ENCODE measurements around the gene RHBDD1. TPM values are rescaled to one million over a fixed set of nuclear protein-coding genes. Genes with fewer than 3 reads are reported as not detected.

RHBDD1 gene
- total RNA-seq, 2 donors from 2014 or later: 41.5 to 42.0 TPM

DNA sequence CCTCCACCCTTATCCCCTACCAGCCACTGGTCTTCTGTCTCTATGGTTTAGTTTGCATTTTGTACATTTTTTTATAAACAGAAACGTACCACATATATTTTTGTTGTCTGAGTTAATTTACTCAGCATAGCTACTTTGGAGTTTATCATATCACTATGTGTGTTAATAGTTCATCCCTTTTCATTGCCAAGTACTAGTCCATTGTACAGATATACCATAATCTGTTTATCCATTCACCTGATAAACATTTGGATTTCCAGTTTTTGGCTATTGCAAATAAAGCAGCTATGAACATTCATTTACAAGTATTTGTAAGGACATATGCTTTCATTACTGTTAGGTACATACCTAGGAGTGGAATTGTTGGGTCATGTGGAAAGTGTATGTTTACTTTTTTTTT is 123.6 kb downstream of the RHBDD1 start:
- H3K4me3 Mint-ChIP-seq: no peak overlapping the region
- no peak for DNase-seq
- no peaks in the 10 kb centered on the region for H3K27me3 Mint-ChIP-seq
- ATAC-seq: no peak
- no peak overlapping the region for H3K27ac Mint-ChIP-seq
- no peaks in the 10 kb centered on the region for H3K36me3 Mint-ChIP-seq (ENCODE audit: low read depth)
- no peaks in the 10 kb centered on the region for H3K4me1 Mint-ChIP-seq
- no peaks in the 10 kb centered on the region for H3K9me3 ChIP-seq (ENCODE audit: control insufficient read depth, low read length, poor library complexity, severe bottlenecking)

DNA sequence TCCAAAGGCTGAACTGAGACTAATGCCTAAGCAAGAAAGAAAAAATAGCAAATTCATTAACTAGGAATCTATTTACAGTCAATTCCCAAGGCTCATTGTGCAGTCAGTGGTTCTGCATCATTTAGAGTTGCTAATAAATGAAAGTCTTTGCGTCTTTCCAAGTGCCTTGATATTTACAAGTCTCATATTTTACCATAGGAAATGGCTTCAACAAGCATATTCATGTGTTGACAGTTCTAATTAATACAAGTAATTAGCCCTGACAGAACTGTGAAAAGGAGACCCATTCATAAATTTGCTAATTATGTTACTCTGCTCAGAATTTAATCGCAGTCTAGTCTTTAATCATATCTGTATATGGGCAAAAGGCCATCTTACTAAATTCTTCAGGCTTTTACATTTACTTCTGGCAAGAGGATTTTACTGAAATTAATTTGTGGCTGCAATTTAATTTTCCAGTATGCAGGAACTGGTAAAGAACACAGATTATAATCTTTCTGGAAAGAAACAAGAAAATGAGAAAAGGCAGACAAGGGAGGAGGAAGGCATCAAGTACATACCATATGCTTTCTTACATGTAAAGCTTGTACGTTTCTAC is 126.4 kb downstream of the RHBDD1 start:
- no peaks in the 10 kb centered on the region for H3K9me3 ChIP-seq (ENCODE audit: control insufficient read depth, low read length, poor library complexity, severe bottlenecking)
- H3K4me1 Mint-ChIP-seq: no peaks in the 10 kb centered on the region
- ATAC-seq: no peak
- H3K27ac Mint-ChIP-seq: no peak overlapping the region
- H3K4me3 Mint-ChIP-seq: no peak overlapping the region
- no peaks in the 10 kb centered on the region for H3K36me3 Mint-ChIP-seq (ENCODE audit: low read depth)
- H3K27me3 Mint-ChIP-seq: no peaks in the 10 kb centered on the region
- no peak for DNase-seq

- no peak for ATAC-seq
- no peaks in the 10 kb centered on the region for H3K9me3 ChIP-seq (ENCODE audit: control insufficient read depth, low read length, poor library complexity, severe bottlenecking)
- Mint-ChIP-seq H3K36me3 (ENCODE audit: low read depth) (no peaks in the 10 kb centered on the region), H3K4me1 (no peaks in the 10 kb centered on the region), H3K27me3 (no peaks in the 10 kb centered on the region), H3K4me3 (no peak overlapping the region), H3K27ac (no peak overlapping the region)
- no peak for DNase-seq
Measured at GRCh38 chr2:226963528-226963927, 127.7 kb downstream of the RHBDD1 start.

DNA sequence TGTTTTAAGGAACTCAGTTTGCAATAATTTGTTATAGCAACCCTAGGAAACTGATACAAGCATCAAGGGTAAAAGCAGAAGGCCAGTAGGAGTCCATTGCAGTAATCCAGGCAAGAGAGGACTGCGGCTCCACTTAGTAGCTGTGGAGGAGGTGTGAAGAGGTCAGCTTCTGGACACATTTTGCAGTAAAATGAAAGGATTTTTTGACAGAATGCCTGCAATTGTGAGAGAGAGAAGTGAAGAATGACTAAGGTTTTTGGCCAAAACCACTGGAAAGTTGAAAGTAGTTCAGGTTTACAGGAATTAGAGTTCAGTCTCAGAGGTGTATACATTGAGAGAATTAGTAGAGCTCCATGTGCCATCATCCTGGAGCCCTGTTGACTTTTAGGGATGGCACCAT is 129.5 kb downstream of the RHBDD1 start:
- H3K36me3 Mint-ChIP-seq (ENCODE audit: low read depth): no peaks in the 10 kb centered on the region
- H3K27ac Mint-ChIP-seq: no peak overlapping the region
- no peak for ATAC-seq
- H3K4me3 Mint-ChIP-seq: no peak overlapping the region
- no peaks in the 10 kb centered on the region for H3K9me3 ChIP-seq (ENCODE audit: control insufficient read depth, low read length, poor library complexity, severe bottlenecking)
- DNase-seq: no peak
- no peaks in the 10 kb centered on the region for H3K27me3 Mint-ChIP-seq
- H3K4me1 Mint-ChIP-seq: peaks cover 2% of the 10 kb centered on the region

DNA sequence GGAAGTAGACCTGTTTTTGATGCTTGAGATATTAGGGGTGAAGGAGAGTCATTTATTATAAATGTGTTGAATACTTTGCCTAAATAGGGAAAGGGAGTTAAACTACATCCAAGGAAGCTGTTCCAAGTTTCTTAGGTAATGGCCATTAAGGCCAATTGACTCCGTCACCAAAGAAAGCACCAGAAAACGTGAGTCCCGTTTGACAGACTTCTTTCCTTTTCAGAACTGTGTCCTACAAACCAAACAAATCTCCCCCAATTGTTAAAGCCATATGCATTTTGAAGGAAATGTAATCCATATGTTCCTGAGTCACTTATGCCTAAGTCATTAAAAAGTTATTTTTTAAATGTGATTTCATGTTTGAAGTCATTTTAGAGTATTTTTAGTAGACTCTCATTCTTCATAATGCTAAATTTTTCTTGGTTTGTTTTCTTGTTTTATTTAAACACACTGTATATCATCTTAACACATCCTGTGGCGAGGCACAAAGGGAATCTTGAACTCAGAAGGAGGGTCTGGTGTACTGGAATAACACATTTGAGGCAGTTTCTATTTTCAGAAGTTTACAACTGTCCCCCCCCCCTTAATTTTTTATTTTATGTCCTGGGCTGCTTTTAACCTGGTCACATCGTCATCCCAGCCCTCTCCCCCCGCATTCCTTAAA is 133.7 kb downstream of the RHBDD1 start:
- Mint-ChIP-seq H3K36me3 (ENCODE audit: low read depth) (peaks cover 5% of the 10 kb centered on the region), H3K4me3 (no peak overlapping the region), H3K4me1 (peaks cover 5% of the 10 kb centered on the region), H3K27me3 (no peaks in the 10 kb centered on the region), H3K27ac (no peak overlapping the region)
- H3K9me3 ChIP-seq (ENCODE audit: control insufficient read depth, low read length, poor library complexity, severe bottlenecking): no peaks in the 10 kb centered on the region
- no peak for DNase-seq
- no peak for ATAC-seq

DNA sequence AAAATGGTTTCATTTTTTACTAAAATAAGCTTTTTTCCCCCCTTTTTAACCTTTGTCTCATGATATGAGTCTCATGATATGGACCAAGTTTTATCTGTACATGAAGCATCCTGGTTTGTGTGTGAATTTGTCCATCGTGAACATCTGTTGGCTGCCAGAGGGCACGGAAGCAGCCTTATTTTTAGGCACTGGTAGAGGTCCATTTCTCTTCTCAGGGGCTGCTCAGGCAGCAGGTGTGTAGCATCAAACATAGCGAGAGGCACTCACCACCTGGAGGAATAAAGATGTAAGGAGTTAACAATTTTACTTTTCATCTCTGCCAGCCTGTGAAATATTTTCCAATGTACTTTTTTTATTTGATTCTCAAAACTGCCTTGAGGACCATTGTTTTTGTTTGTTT is 134.5 kb downstream of the RHBDD1 start:
- Mint-ChIP-seq H3K27me3 (no peaks in the 10 kb centered on the region), H3K36me3 (ENCODE audit: low read depth) (peaks cover 5% of the 10 kb centered on the region), H3K4me1 (peaks cover 5% of the 10 kb centered on the region), H3K27ac (no peak overlapping the region), H3K4me3 (no peak overlapping the region)
- no peak for DNase-seq
- ATAC-seq: no peak
- H3K9me3 ChIP-seq (ENCODE audit: control insufficient read depth, low read length, poor library complexity, severe bottlenecking): no peaks in the 10 kb centered on the region

GRCh38 chr2:226971084-226971483 is 135.2 kb downstream of the RHBDD1 start:
- ATAC-seq (no peak), DNase-seq (no peak)
- no peaks in the 10 kb centered on the region for H3K27me3 Mint-ChIP-seq
- H3K36me3 Mint-ChIP-seq (ENCODE audit: low read depth): peaks cover 5% of the 10 kb centered on the region
- H3K4me3 Mint-ChIP-seq: no peak overlapping the region
- H3K4me1 Mint-ChIP-seq: peaks cover 5% of the 10 kb centered on the region
- H3K27ac Mint-ChIP-seq: no peak overlapping the region
- H3K9me3 ChIP-seq (ENCODE audit: control insufficient read depth, low read length, poor library complexity, severe bottlenecking): no peaks in the 10 kb centered on the region

DNA sequence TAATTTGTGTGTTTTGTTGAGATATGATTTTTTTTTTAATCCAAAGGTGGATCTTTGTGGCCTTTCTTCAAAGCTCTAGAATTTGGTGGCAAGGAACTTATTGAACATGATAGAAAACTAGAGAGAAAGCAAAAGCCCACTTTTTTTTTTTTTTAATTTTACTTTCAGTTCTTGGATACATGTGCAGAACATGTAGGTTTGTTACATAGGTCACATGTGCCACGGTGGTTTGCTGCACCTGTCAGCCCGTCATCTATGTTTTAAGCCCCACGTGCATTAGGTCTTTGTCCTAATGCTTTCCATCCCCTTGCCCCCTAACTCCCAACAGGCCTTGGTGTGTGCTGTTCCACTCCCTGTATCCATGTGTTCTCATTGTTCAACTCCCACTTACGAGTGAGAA is 135.9 kb downstream of the RHBDD1 start:
- H3K27me3 Mint-ChIP-seq: no peaks in the 10 kb centered on the region
- DNase-seq (no peak), ATAC-seq (no peak)
- H3K27ac Mint-ChIP-seq: no peak overlapping the region
- H3K36me3 Mint-ChIP-seq (ENCODE audit: low read depth): peaks cover 5% of the 10 kb centered on the region
- no peak overlapping the region for H3K4me3 Mint-ChIP-seq
- peaks cover 10% of the 10 kb centered on the region for H3K4me1 Mint-ChIP-seq
- no peaks in the 10 kb centered on the region for H3K9me3 ChIP-seq (ENCODE audit: control insufficient read depth, low read length, poor library complexity, severe bottlenecking)

GRCh38 chr2:226973816-226974215 is 138.0 kb downstream of the RHBDD1 start:
- no peak overlapping the region for H3K4me3 Mint-ChIP-seq
- ATAC-seq: no peak
- no peak for DNase-seq
- no peak overlapping the region for H3K27ac Mint-ChIP-seq
- peaks cover 20% of the 10 kb centered on the region for H3K4me1 Mint-ChIP-seq
- no peaks in the 10 kb centered on the region for H3K9me3 ChIP-seq (ENCODE audit: control insufficient read depth, low read length, poor library complexity, severe bottlenecking)
- no peaks in the 10 kb centered on the region for H3K27me3 Mint-ChIP-seq
- H3K36me3 Mint-ChIP-seq (ENCODE audit: low read depth): peaks cover 10% of the 10 kb centered on the region

GRCh38 chr2:226977775-226978190 is 141.9 kb downstream of the RHBDD1 start:
- no peaks in the 10 kb centered on the region for H3K9me3 ChIP-seq (ENCODE audit: control insufficient read depth, low read length, poor library complexity, severe bottlenecking)
- no peaks in the 10 kb centered on the region for H3K27me3 Mint-ChIP-seq
- no peak for ATAC-seq
- no peak overlapping the region for H3K27ac Mint-ChIP-seq
- no peak for DNase-seq
- peaks cover 11% of the 10 kb centered on the region for H3K36me3 Mint-ChIP-seq (ENCODE audit: low read depth)
- H3K4me1 Mint-ChIP-seq: peaks cover 27% of the 10 kb centered on the region
- no peak overlapping the region for H3K4me3 Mint-ChIP-seq

DNA sequence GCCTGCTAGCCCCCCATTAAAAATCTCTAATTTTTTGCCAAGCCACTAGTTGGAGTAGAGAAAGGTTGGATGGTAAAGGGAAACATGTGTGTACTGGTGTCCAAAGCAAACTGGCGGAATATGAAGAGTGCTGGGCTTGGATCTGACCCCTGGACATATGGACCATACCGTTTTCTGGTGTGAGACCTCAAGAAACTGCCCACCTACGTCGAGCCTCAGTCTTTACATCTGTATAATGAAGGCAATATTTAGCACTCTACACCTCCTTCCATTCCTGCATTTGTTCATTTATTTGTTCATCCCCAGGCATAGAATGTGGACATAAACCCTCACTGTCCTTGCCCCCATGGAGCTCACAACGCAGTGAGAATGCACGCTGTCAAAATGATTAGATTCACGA is 142.4 kb downstream of the RHBDD1 start:
- DNase-seq (no peak), ATAC-seq (no peak)
- Mint-ChIP-seq H3K27ac (no peak overlapping the region), H3K36me3 (ENCODE audit: low read depth) (peaks cover 11% of the 10 kb centered on the region), H3K27me3 (no peaks in the 10 kb centered on the region), H3K4me3 (no peak overlapping the region), H3K4me1 (peaks cover 26% of the 10 kb centered on the region)
- H3K9me3 ChIP-seq (ENCODE audit: control insufficient read depth, low read length, poor library complexity, severe bottlenecking): no peaks in the 10 kb centered on the region

- Mint-ChIP-seq H3K4me1 (peaks cover 24% of the 10 kb centered on the region), H3K4me3 (no peak overlapping the region), H3K36me3 (ENCODE audit: low read depth) (peaks cover 8% of the 10 kb centered on the region), H3K27ac (peak overlapping the region; percentile 37), H3K27me3 (no peaks in the 10 kb centered on the region)
- DNase-seq (no peak), ATAC-seq (no peak)
- H3K9me3 ChIP-seq (ENCODE audit: control insufficient read depth, low read length, poor library complexity, severe bottlenecking): no peaks in the 10 kb centered on the region
Measured at GRCh38 chr2:226979004-226979403, 143.2 kb downstream of the RHBDD1 start.

GRCh38 chr2:226981791-226982326 is 146.0 kb downstream of the RHBDD1 start:
- Mint-ChIP-seq H3K27me3 (no peaks in the 10 kb centered on the region), H3K36me3 (ENCODE audit: low read depth) (peaks cover 8% of the 10 kb centered on the region), H3K4me3 (no peak overlapping the region), H3K27ac (no peak overlapping the region), H3K4me1 (peaks cover 26% of the 10 kb centered on the region)
- DNase-seq (no peak), ATAC-seq (no peak)
- no peaks in the 10 kb centered on the region for H3K9me3 ChIP-seq (ENCODE audit: control insufficient read depth, low read length, poor library complexity, severe bottlenecking)

Data from T-helper 17 cell (primary cell).